ENCODE data around the gene MRPL32.

DNA sequence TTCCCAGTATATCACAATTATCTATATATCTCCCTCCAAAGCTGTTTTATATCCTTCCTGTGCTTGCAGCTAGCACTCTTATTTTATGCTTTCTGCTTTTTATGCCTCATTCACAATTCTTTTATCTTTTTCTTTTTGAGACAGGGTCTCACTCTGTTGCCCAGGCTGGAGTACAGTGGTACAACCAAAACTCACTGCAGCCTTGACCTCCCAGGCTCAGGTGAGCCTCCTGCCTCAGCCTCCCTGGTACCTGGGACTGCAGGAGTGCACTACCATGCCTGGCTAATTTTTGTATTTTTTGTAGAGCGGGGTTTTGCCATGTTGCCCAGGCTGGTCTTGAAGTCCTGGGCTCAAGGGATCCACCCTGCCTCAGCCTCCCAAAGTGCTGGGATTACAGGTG, 26.0 kb upstream of the MRPL32 start:
- TF ChIP-seq, protein P1, sequence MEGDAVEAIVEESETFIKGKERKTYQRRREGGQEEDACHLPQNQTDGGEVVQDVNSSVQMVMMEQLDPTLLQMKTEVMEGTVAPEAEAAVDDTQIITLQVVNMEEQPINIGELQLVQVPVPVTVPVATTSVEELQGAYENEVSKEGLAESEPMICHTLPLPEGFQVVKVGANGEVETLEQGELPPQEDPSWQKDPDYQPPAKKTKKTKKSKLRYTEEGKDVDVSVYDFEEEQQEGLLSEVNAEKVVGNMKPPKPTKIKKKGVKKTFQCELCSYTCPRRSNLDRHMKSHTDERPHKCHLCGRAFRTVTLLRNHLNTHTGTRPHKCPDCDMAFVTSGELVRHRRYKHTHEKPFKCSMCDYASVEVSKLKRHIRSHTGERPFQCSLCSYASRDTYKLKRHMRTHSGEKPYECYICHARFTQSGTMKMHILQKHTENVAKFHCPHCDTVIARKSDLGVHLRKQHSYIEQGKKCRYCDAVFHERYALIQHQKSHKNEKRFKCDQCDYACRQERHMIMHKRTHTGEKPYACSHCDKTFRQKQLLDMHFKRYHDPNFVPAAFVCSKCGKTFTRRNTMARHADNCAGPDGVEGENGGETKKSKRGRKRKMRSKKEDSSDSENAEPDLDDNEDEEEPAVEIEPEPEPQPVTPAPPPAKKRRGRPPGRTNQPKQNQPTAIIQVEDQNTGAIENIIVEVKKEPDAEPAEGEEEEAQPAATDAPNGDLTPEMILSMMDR (IDR thresholded peaks at IDR 0.05; ENCODE audit: insufficient read depth, low read depth, low read length): no peak
- no peak for TF ChIP-seq EZH2 (IDR thresholded peaks at IDR 0.05; ENCODE audit: insufficient read depth, low read length)

All from astrocyte (in vitro differentiated cells and primary cell).